ENCODE measurements around the gene PFN4.
"Not testable (repeated sequence)": the region's sequence is repeated elsewhere in the genome, so short reads cannot be mapped to it uniquely, and the experiment has no call there.

The PFN4 gene

GRCh38 chr2:24110660-24111303, 12.4 kb downstream of the PFN4 start:
- DNase-seq: no peak

GRCh38 chr2:24109431-24109830, 13.7 kb downstream of the PFN4 start:
- DNase-seq: not testable (repeated sequence)

GRCh38 chr2:24107336-24107735, 15.8 kb downstream of the PFN4 start:
- DNase-seq: no peak

- DNase-seq: no peak
Observed at GRCh38 chr2:24106786-24107185, 16.3 kb downstream of the PFN4 start.

GRCh38 chr2:24105816-24106215, 17.3 kb downstream of the PFN4 start:
- no peak for DNase-seq

GRCh38 chr2:24104906-24105305, 18.2 kb downstream of the PFN4 start:
- DNase-seq: no peak

- no peak for DNase-seq
Observed at GRCh38 chr2:24104110-24104650, 19.0 kb downstream of the PFN4 start.

- no peak for DNase-seq
Observed at GRCh38 chr2:24102677-24103076, 20.5 kb downstream of the PFN4 start.

GRCh38 chr2:24101992-24102391, 21.1 kb downstream of the PFN4 start:
- DNase-seq: no peak

GRCh38 chr2:24100732-24101131, 22.4 kb downstream of the PFN4 start:
- not testable (repeated sequence) for DNase-seq

- not testable (repeated sequence) for DNase-seq
Observed at GRCh38 chr2:24095171-24095677, 27.9 kb downstream of the PFN4 start.

GRCh38 chr2:24093270-24093669, 29.9 kb downstream of the PFN4 start:
- not testable (repeated sequence) for DNase-seq

GRCh38 chr2:24088821-24089359, 34.2 kb downstream of the PFN4 start:
- no peak for DNase-seq

GRCh38 chr2:24087032-24087431, 36.1 kb downstream of the PFN4 start:
- no peak for DNase-seq

- DNase-seq: no peak
Observed at GRCh38 chr2:24086241-24086640, 36.9 kb downstream of the PFN4 start.

- no peak for DNase-seq
Observed at GRCh38 chr2:24085200-24085489, 38.0 kb downstream of the PFN4 start.

GRCh38 chr2:24084386-24085199, 38.5 kb downstream of the PFN4 start, which contains the start of gene TP53I3:
TSS of gene TP53I3 (minus strand) at chr2:24084834. CDS start at chr2:24084326, 508 bp downstream.
- DNase-seq: peak; percentile 92

- no peak for DNase-seq
Observed at GRCh38 chr2:24083567-24084385, 39.4 kb downstream of the PFN4 start.

- no peak for DNase-seq
Observed at GRCh38 chr2:24082787-24083566, 40.2 kb downstream of the PFN4 start.

GRCh38 chr2:24080701-24081100, 42.4 kb downstream of the PFN4 start:
- no peak for DNase-seq

GRCh38 chr2:24077879-24078278, 45.3 kb downstream of the PFN4 start:
- no peak for DNase-seq

GRCh38 chr2:24077535-24077877, 45.6 kb downstream of the PFN4 start:
- no peak for DNase-seq

All from activated CD4-positive, CD25-positive, alpha-beta regulatory T cell treated with anti-CD3 and anti-CD28 coated beads, Interleukin-2, amount 50 U/mL, for 72 hours (primary cell).